Left renal pelvis (tissue), 4 donors: Measurements from ENCODE around the gene SHISA9. TPM values are rescaled to one million over a fixed set of nuclear protein-coding genes. Genes with fewer than 3 reads are reported as not detected.

Source experiments
- DNase-seq, 4 donors: peaks; one replicate each; pipeline ENCODE4 v3.0.0-alpha.2; 2013; ENCODE audit warnings: low read depth in 4 of 4, low spot score in 3 of 4
- polyA plus RNA-seq, 4 donors: library from polyadenylated mRNA; unstranded; fragments of 120-200 nt; gene quantifications; one replicate each; pipeline ENCODE4 v1.2.1, GENCODE V29; 2013; ENCODE audit not compliant: insufficient read length in 4 of 4

The SHISA9 gene
- polyA plus RNA-seq, 4 donors: 1.1 to 5.7 (median 3.2) TPM

- DNase-seq: no peak
These were observed 111.2 kb downstream of the SHISA9 start for GRCh38 chr16:13012601-13013000.

GRCh38 chr16:13013043-13013442 is 111.6 kb downstream of the SHISA9 start:
- no peak for DNase-seq

GRCh38 chr16:13014476-13014875 is 113.1 kb downstream of the SHISA9 start:
- DNase-seq: no peak

- no peak for DNase-seq
These were observed 116.6 kb downstream of the SHISA9 start for GRCh38 chr16:13018026-13018425.

- DNase-seq: no peak
These were observed 120.6 kb downstream of the SHISA9 start for GRCh38 chr16:13021996-13022395.

- no peak for DNase-seq
These were observed 128.4 kb downstream of the SHISA9 start for GRCh38 chr16:13029786-13030185.

- no peak for DNase-seq
These were observed 129.4 kb downstream of the SHISA9 start for GRCh38 chr16:13030769-13031168.

GRCh38 chr16:13032911-13033310 is 131.5 kb downstream of the SHISA9 start:
- no peak for DNase-seq

- peak in 3 of 4 donors; percentile 46 to 66 (median 50) for DNase-seq
These were observed 135.2 kb downstream of the SHISA9 start for GRCh38 chr16:13036600-13036999.

- DNase-seq: no peak
These were observed 137.2 kb downstream of the SHISA9 start for GRCh38 chr16:13038591-13038990.

GRCh38 chr16:13039526-13039925 is 138.1 kb downstream of the SHISA9 start:
- DNase-seq: no peak

GRCh38 chr16:13041180-13041579 is 139.8 kb downstream of the SHISA9 start:
- no peak for DNase-seq

GRCh38 chr16:13041646-13042290 is 140.4 kb downstream of the SHISA9 start:
- DNase-seq: no peak

- no peak for DNase-seq
These were observed 140.9 kb downstream of the SHISA9 start for GRCh38 chr16:13042291-13042685.

- no peak for DNase-seq
These were observed 144.8 kb downstream of the SHISA9 start for GRCh38 chr16:13046061-13046821.

- DNase-seq: no peak
These were observed 145.9 kb downstream of the SHISA9 start for GRCh38 chr16:13047276-13047675.

GRCh38 chr16:13049688-13050087 is 148.3 kb downstream of the SHISA9 start:
- no peak for DNase-seq

- DNase-seq: no peak
These were observed 151.0 kb downstream of the SHISA9 start for GRCh38 chr16:13052431-13052830.

- DNase-seq: no peak
These were observed 154.1 kb downstream of the SHISA9 start for GRCh38 chr16:13055480-13055879.

- DNase-seq: no peak
These were observed 155.2 kb downstream of the SHISA9 start for GRCh38 chr16:13056607-13057006.

- DNase-seq: no peak
These were observed 159.5 kb downstream of the SHISA9 start for GRCh38 chr16:13060932-13061331.

GRCh38 chr16:13061691-13062090 is 160.3 kb downstream of the SHISA9 start:
- no peak for DNase-seq
